Measurements from ENCODE around the gene PAPOLA. TPM values are rescaled to one million over a fixed set of nuclear protein-coding genes. Genes with fewer than 3 reads are reported as not detected.
"Not testable (repeated sequence)": the region's sequence is repeated elsewhere in the genome, so short reads cannot be mapped to it uniquely, and the experiment has no call there.

The PAPOLA gene
- total RNA-seq, 4 donors from 2014 or later: 175 to 206 (median 183) TPM

- Histone ChIP-seq H3K27me3 (no peaks in the 10 kb centered on the region), H3K27ac (peak overlapping the region; percentile 93 to 98 (median 96)), H3K4me3 (peak overlapping the region; percentile 74 to 91 (median 78)), H3K4me1 (peaks cover 0 to 44% (median 13%) of the 10 kb centered on the region in 4 donors), H3K36me3 (no peaks in the 10 kb centered on the region), H3K9me3 (no peaks in the 10 kb centered on the region)
- no peak for TF ChIP-seq POLR2A (IDR thresholded peaks at IDR 0.05)
- TF ChIP-seq CTCF (IDR thresholded peaks at IDR 0.05): no peak
- no peak for DNase-seq
Observed at GRCh38 chr14:96503306-96503679, 1.1 kb downstream of the PAPOLA start.

GRCh38 chr14:96504353-96504752, 2.2 kb downstream of the PAPOLA start:
- H3K36me3 ChIP-seq, H3K27ac ChIP-seq: not testable (repeated sequence)
- peaks cover 0 to 48% (median 13%) of the 10 kb centered on the region in 4 donors for H3K4me1 ChIP-seq

GRCh38 chr14:96507723-96508122, 5.5 kb downstream of the PAPOLA start:
- no peaks in the 10 kb centered on the region for H3K36me3 ChIP-seq
- H3K9me3 ChIP-seq: no peaks in the 10 kb centered on the region
- H3K4me1 ChIP-seq: peaks cover 0 to 69% (median 17%) of the 10 kb centered on the region in 4 donors
- H3K27me3 ChIP-seq: no peaks in the 10 kb centered on the region
- H3K27ac ChIP-seq: no peak overlapping the region
- DNase-seq: no peak
- H3K4me3 ChIP-seq: no peak overlapping the region
- TF ChIP-seq POLR2A (IDR thresholded peaks at IDR 0.05): no peak
- no peak for TF ChIP-seq CTCF (IDR thresholded peaks at IDR 0.05)

More at GRCh38 chr14:96504353-96504752, 2.2 kb downstream of the PAPOLA start:
- not testable (repeated sequence) for H3K4me3 ChIP-seq, H3K27me3 ChIP-seq, DNase-seq, H3K9me3 ChIP-seq

- no peak overlapping the region for H3K4me3 ChIP-seq
- no peak for DNase-seq
- peaks cover 0 to 67% (median 20%) of the 10 kb centered on the region in 4 donors for H3K4me1 ChIP-seq
- H3K27me3 ChIP-seq: no peaks in the 10 kb centered on the region
- TF ChIP-seq POLR2A (IDR thresholded peaks at IDR 0.05): no peak
- no peak for TF ChIP-seq CTCF (IDR thresholded peaks at IDR 0.05)
- H3K36me3 ChIP-seq: no peaks in the 10 kb centered on the region
- H3K27ac ChIP-seq: no peak overlapping the region
- no peaks in the 10 kb centered on the region for H3K9me3 ChIP-seq
Observed at GRCh38 chr14:96508900-96509299, 6.7 kb downstream of the PAPOLA start.

- Histone ChIP-seq H3K4me3 (no peak overlapping the region), H3K27me3 (no peaks in the 10 kb centered on the region), H3K9me3 (no peaks in the 10 kb centered on the region), H3K4me1 (peaks cover 0 to 60% (median 15%) of the 10 kb centered on the region in 4 donors), H3K36me3 (no peaks in the 10 kb centered on the region), H3K27ac (no peak overlapping the region)
- no peak for DNase-seq
- TF ChIP-seq POLR2A (IDR thresholded peaks at IDR 0.05) (no peak), CTCF (IDR thresholded peaks at IDR 0.05) (no peak)
Observed at GRCh38 chr14:96509457-96510090, 7.4 kb downstream of the PAPOLA start.

- DNase-seq: no peak
- Histone ChIP-seq H3K4me3 (no peak overlapping the region), H3K27ac (no peak overlapping the region), H3K36me3 (no peaks in the 10 kb centered on the region), H3K9me3 (no peaks in the 10 kb centered on the region), H3K4me1 (peaks cover 0 to 55% (median 11%) of the 10 kb centered on the region in 4 donors), H3K27me3 (no peaks in the 10 kb centered on the region)
- TF ChIP-seq POLR2A (IDR thresholded peaks at IDR 0.05): no peak
- no peak for TF ChIP-seq CTCF (IDR thresholded peaks at IDR 0.05)
Observed at GRCh38 chr14:96511146-96511545, 9.0 kb downstream of the PAPOLA start.

Data from Peyer's patch (tissue), 4 donors.